GDM1 (cell line): ENCODE results near the gene NEK1.

Experiments
- DNase-seq: peaks from one replicate; lab custom pipeline; 2025; lab: John Stamatoyannopoulos, UW

Gene NEK1

GRCh38 chr4:169366821-169367220 is 245.6 kb downstream of the NEK1 start:
- DNase-seq: no peak

GRCh38 chr4:169362607-169363006 is 249.8 kb downstream of the NEK1 start:
- no peak for DNase-seq

GRCh38 chr4:169361756-169362155 is 250.6 kb downstream of the NEK1 start:
- DNase-seq: no peak

GRCh38 chr4:169359961-169360360 is 252.4 kb downstream of the NEK1 start:
- no peak for DNase-seq

DNA sequence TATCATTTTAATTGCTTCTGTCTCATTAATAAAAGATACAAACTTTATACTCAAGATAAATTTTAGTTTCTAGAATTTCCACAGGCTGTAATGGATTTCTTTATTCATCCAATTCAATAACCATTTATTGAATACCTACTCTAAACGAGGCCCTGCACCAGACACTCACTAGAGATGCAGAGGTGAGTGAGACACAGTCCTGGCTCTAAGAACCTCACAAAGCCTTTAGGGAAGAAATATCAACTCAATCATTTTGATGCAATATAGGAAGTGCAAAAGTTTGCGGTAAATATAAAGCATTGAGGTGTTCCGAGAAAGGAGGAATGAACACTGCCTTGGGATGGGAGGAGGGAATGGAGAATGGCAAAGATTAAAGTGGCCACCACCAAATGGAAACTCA is 260.0 kb downstream of the NEK1 start:
- no peak for DNase-seq

GRCh38 chr4:169351872-169352271 is 260.5 kb downstream of the NEK1 start:
- no peak for DNase-seq

- no peak for DNase-seq
These were observed 263.8 kb downstream of the NEK1 start for GRCh38 chr4:169348541-169348940.

GRCh38 chr4:169346840-169347239 is 265.5 kb downstream of the NEK1 start:
- DNase-seq: no peak

- no peak for DNase-seq
These were observed 267.1 kb downstream of the NEK1 start for GRCh38 chr4:169345316-169345721.
